ENCODE data around the gene KRTAP9-2.
"Not testable (repeated sequence)": the region's sequence is repeated elsewhere in the genome, so short reads cannot be mapped to it uniquely, and the experiment has no call there.

Gene KRTAP9-2, protein sequence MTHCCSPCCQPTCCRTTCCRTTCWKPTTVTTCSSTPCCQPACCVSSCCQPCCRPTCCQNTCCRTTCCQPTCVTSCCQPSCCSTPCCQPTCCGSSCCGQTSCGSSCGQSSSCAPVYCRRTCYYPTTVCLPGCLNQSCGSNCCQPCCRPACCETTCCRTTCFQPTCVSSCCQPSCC

DNA sequence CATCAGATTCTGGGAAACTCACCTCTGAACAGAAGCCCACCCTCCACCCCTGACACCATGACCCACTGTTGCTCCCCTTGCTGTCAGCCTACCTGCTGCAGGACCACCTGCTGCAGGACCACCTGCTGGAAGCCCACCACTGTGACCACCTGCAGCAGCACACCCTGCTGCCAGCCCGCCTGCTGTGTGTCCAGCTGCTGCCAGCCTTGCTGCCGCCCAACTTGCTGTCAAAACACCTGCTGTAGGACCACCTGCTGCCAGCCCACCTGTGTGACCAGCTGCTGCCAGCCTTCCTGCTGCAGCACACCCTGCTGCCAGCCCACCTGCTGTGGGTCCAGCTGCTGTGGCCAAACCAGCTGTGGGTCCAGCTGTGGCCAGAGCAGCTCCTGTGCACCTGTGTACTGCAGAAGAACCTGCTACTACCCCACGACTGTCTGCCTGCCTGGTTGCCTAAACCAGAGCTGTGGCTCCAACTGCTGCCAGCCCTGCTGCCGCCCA is at the start of gene KRTAP9-2:
KRTAP9-2 (plus strand) TSS at position 51 of the 498 bp plus-strand sequence; CDS start at position 58, 7 bp downstream.
- not testable (repeated sequence) for H3K9me3 ChIP-seq (ENCODE audit: low read length); H2AFZ ChIP-seq (ENCODE audit: low read depth, low read length); H3K36me3 ChIP-seq (ENCODE audit: insufficient read depth, low read length); H3K27me3 ChIP-seq (ENCODE audit: insufficient read depth, low read length); H3K4me1 ChIP-seq (ENCODE audit: insufficient read depth, low read length); H3K4me3 ChIP-seq (ENCODE audit: low read length)

DNA sequence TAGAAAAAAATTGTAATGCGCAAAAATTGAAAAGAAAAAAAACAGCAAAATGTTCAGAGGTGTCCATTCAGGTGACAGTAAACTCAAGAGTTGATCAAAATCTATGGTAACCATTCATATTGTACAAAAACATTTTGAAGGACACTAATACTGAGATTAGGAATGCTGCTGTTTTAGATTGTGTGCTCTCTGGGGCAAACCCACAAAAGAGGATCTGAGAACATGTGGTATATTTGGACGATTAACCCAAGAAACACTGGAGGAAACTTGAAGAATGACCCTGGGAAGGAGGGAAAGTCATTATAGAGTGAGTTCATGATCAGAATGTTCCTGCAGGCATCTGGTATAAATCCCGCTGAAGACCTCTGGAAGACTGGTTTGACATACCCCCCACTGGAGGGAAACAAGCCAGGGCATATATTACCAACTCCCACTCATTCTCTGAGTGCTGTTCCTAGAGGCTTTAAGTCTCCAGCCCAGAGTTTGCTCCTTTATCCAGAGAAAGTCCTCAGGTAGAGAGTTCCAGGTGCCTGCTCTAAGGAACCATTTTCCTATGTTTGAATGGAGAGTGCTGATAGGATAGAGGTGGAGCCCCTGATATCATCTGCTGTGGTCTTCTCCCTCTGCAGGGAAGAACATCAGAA is 49.6 kb upstream of the KRTAP9-2 start:
- H3K4me3 ChIP-seq (ENCODE audit: low read length): no peak overlapping the region
- H3K36me3 ChIP-seq (ENCODE audit: insufficient read depth, low read length): no peaks in the 10 kb centered on the region
- peaks cover 5% of the 10 kb centered on the region for H3K27me3 ChIP-seq (ENCODE audit: insufficient read depth, low read length)
- no peaks in the 10 kb centered on the region for H3K9me3 ChIP-seq (ENCODE audit: low read length)
- no peaks in the 10 kb centered on the region for H3K4me1 ChIP-seq (ENCODE audit: insufficient read depth, low read length)
- no peak overlapping the region for H2AFZ ChIP-seq (ENCODE audit: low read depth, low read length)

DNA sequence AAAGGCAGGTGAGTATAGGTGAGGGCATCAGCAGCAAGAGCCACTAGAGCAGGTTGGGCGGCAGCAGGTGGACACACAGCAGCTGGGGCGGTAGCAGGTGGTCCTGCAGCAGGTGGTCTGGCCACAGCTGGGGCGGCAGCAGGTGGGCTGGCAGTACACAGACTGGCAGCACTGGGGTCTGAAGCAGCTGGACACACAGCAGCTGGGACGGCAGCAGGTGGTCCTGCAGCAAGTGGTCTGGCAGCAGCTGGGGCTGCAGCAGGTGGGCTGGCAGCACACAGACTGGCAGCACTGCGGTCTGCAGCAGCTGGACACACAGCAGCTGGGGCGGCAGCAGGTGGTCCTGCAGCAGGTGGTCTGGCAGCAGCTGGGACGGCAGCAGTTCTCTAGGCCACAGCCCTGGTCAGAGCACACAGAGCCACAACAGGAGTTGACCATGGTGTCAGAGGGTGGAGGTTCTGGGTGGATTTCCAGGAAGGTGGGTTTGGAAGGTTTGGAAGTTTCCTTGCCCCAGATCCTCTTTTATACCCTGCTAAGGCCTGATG is 48.6 kb upstream of the KRTAP9-2 start, which contains the start of gene KRTAP4-2:
KRTAP4-2 (minus strand) TSS at position 495 of the 545 bp plus-strand sequence; CDS start at position 438, 57 bp downstream.
- Histone ChIP-seq H3K4me1 (ENCODE audit: insufficient read depth, low read length) (no peaks in the 10 kb centered on the region), H3K27me3 (ENCODE audit: insufficient read depth, low read length) (peaks cover 5% of the 10 kb centered on the region), H2AFZ (ENCODE audit: low read depth, low read length) (no peak within 1 kb of the TSS), H3K4me3 (ENCODE audit: low read length) (no peak within 1 kb of the TSS), H3K9me3 (ENCODE audit: low read length) (no peaks in the 10 kb centered on the region), H3K36me3 (ENCODE audit: insufficient read depth, low read length) (no peaks in the 10 kb centered on the region)

DNA sequence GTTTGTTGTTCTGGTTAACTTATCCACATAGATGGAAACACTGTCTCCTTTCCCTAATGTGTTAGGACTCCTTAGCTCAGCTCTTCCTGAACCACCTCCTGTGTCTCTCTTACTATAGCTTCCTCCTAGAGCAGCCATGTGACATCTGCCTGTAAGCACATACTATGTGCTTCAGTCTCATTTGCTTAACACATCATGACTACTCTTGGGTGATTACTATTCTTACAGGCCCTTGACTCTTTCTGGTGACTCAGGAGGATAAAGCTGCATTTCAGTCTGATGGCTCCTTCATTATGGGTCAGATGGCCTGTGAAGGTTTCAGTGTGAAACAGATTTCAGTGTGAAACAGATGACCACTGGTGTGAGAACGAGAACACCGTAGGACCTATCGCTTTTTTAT is 48.1 kb upstream of the KRTAP9-2 start:
- Histone ChIP-seq H2AFZ (ENCODE audit: low read depth, low read length) (no peak overlapping the region), H3K4me3 (ENCODE audit: low read length) (no peak overlapping the region), H3K36me3 (ENCODE audit: insufficient read depth, low read length) (no peaks in the 10 kb centered on the region), H3K4me1 (ENCODE audit: insufficient read depth, low read length) (no peaks in the 10 kb centered on the region), H3K27me3 (ENCODE audit: insufficient read depth, low read length) (peaks cover 5% of the 10 kb centered on the region), H3K9me3 (ENCODE audit: low read length) (no peaks in the 10 kb centered on the region)

DNA sequence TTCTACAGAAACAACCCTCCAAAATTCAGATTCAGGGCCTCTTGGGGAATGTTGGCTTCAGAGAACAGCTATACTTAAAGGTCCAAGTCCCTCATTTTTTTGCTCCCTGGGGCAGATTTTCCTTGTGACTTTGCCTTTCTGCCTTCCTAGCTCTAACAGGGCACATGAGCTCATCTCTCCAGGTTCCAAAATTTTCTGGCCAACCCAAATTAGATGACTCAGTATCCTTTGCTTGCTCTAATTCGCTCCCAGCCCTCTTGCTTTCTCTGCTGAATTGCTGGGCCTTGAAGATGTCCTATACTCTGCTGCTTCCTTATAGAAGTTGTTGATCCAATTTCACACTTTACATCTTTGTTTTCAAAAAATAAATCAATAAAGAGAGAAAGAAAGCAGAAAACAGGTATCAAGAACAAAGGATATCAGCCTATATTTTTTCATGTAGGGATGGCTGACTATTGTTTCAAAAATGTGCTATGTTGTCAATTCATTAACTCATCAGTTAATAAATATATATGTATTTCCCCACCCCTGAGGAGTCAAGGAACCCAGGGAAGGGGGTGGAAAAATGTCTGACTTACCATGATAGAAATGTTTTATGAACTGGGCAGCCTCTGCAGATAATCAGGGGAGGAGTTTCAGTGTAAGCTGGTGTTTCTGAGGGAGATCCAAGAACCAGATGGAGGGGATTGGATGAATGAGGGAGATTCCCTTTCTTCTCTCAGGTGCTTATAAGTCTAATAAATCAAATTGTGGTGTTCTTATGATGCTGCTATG is 47.4 kb upstream of the KRTAP9-2 start:
- Histone ChIP-seq H3K36me3 (ENCODE audit: insufficient read depth, low read length) (no peaks in the 10 kb centered on the region), H3K4me3 (ENCODE audit: low read length) (no peak overlapping the region), H2AFZ (ENCODE audit: low read depth, low read length) (no peak overlapping the region), H3K4me1 (ENCODE audit: insufficient read depth, low read length) (no peaks in the 10 kb centered on the region), H3K9me3 (ENCODE audit: low read length) (no peaks in the 10 kb centered on the region), H3K27me3 (ENCODE audit: insufficient read depth, low read length) (peaks cover 5% of the 10 kb centered on the region)

DNA sequence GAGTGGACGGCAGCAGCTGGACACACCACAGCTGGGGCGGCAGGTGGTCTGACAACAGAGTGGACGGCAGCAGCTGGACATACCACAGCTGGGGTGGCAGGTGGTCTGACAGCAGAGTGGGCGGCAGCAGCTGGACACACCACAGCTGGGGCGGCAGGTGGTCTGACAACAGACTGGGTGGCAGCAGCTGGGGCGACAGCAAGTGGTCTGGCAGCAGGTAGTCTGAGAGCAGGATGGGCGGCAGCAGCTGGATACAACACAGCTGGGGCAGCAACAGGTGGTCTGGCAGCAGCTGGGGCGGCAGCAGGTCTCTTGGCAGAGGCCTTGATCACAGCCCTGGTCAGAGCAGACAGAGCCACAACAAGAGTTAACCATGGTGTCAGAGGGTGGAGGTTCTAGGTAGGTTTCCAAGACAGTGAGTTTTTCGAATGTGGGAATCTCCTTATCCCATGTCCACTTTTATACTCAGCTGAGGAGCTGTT is 41.9 kb upstream of the KRTAP9-2 start, which contains the start of gene KRTAP4-1:
KRTAP4-1 (minus strand) TSS at position 432 of the 482 bp plus-strand sequence; CDS start at position 375, 57 bp downstream.
- H2AFZ ChIP-seq (ENCODE audit: low read depth, low read length): no peak within 1 kb of the TSS
- H3K9me3 ChIP-seq (ENCODE audit: low read length): no peaks in the 10 kb centered on the region
- H3K4me1 ChIP-seq (ENCODE audit: insufficient read depth, low read length): no peaks in the 10 kb centered on the region

DNA sequence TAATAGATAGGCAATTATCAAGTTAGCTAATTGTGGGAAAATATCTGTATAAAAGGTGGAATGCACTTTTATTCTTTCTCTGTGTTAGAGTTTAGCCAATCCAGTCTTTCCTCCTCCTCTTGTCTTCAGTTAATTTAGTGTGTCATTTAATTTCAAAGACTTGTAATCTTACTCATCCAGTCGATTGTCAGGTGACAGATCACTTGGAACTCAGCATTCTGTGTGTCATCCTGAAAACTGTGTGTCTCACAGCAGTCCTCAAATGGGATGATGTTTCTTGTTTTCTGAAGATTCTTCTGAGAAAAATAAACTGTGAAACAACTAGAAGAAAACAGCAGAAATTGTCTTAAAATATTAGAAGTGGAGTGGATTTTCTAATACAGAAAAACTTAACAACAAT is 41.4 kb upstream of the KRTAP9-2 start:
- no peaks in the 10 kb centered on the region for H3K27me3 ChIP-seq (ENCODE audit: insufficient read depth, low read length)
- H3K4me3 ChIP-seq (ENCODE audit: low read length): no peak overlapping the region
- no peak overlapping the region for H2AFZ ChIP-seq (ENCODE audit: low read depth, low read length)
- no peaks in the 10 kb centered on the region for H3K4me1 ChIP-seq (ENCODE audit: insufficient read depth, low read length)
- no peaks in the 10 kb centered on the region for H3K36me3 ChIP-seq (ENCODE audit: insufficient read depth, low read length)
- H3K9me3 ChIP-seq (ENCODE audit: low read length): no peaks in the 10 kb centered on the region

More for the DNA sequence above, 41.9 kb upstream of the KRTAP9-2 start, which contains the start of gene KRTAP4-1:
- Histone ChIP-seq H3K36me3 (ENCODE audit: insufficient read depth, low read length) (no peaks in the 10 kb centered on the region), H3K4me3 (ENCODE audit: low read length) (no peak within 1 kb of the TSS), H3K27me3 (ENCODE audit: insufficient read depth, low read length) (no peaks in the 10 kb centered on the region)

DNA sequence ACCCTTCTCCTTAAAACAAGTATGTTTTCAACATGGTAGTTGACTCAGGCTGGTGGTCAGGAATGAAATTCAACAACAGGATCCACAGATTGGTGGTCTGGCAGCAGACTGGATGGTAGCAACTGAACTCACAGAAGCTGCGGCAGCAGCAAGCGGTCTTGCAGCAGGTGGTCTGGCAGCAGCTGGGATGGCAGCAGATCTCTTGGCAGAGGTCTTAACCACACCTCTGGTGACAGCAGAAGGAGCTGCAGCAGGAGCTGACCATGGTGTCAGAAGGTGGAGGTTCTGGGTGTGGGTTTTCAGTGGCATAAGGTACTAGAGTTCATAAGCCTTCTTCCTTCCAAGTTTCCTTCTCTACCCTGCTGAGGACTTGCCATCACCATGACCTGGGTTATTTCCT is 39.6 kb upstream of the KRTAP9-2 start:
- Histone ChIP-seq H3K9me3 (ENCODE audit: low read length) (no peaks in the 10 kb centered on the region), H3K4me1 (ENCODE audit: insufficient read depth, low read length) (no peaks in the 10 kb centered on the region), H3K4me3 (ENCODE audit: low read length) (no peak overlapping the region), H3K27me3 (ENCODE audit: insufficient read depth, low read length) (no peaks in the 10 kb centered on the region), H2AFZ (ENCODE audit: low read depth, low read length) (no peak overlapping the region), H3K36me3 (ENCODE audit: insufficient read depth, low read length) (no peaks in the 10 kb centered on the region)

DNA sequence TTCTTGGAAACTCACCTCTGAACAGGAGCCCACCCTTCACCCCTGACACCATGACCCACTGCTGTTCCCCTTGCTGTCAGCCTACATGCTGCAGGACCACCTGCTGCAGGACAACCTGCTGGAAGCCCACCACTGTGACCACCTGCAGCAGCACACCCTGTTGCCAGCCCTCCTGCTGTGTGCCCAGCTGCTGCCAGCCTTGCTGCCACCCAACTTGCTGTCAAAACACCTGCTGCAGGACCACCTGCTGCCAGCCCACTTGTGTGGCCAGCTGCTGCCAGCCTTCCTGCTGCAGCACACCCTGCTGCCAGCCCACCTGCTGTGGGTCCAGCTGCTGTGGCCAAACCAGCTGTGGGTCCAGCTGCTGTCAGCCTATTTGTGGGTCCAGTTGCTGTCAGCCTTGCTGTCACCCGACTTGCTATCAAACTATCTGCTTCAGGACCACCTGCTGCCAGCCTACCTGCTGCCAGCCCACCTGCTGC is 36.6 kb upstream of the KRTAP9-2 start, which contains the start of gene KRTAP9-1:
KRTAP9-1 (plus strand) TSS at position 51 of the 482 bp plus-strand sequence; CDS start at position 51, 0 bp downstream.
- not testable (repeated sequence) for H3K4me1 ChIP-seq (ENCODE audit: insufficient read depth, low read length); H3K36me3 ChIP-seq (ENCODE audit: insufficient read depth, low read length); H3K4me3 ChIP-seq (ENCODE audit: low read length); H2AFZ ChIP-seq (ENCODE audit: low read depth, low read length); H3K27me3 ChIP-seq (ENCODE audit: insufficient read depth, low read length); H3K9me3 ChIP-seq (ENCODE audit: low read length)

DNA sequence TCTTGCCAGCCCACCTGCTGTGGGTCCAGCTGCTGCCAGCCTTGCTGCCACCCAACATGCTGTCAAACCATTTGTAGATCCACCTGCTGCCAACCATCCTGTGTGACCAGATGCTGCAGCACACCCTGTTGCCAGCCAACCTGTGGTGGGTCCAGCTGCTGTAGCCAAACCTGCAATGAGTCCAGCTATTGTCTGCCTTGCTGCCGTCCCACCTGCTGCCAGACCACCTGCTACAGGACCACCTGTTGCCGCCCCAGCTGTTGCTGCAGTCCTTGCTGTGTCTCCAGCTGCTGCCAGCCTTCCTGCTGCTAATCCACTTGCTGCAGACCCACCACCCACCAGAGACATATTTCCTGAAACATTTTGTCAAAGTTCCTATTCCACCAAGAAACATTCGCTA is 36.1 kb upstream of the KRTAP9-2 start:
- H3K36me3 ChIP-seq (ENCODE audit: insufficient read depth, low read length): no peaks in the 10 kb centered on the region
- H3K4me3 ChIP-seq (ENCODE audit: low read length): no peak overlapping the region
- H3K4me1 ChIP-seq (ENCODE audit: insufficient read depth, low read length): no peaks in the 10 kb centered on the region
- no peak overlapping the region for H2AFZ ChIP-seq (ENCODE audit: low read depth, low read length)
- H3K27me3 ChIP-seq (ENCODE audit: insufficient read depth, low read length): no peaks in the 10 kb centered on the region
- no peaks in the 10 kb centered on the region for H3K9me3 ChIP-seq (ENCODE audit: low read length)

DNA sequence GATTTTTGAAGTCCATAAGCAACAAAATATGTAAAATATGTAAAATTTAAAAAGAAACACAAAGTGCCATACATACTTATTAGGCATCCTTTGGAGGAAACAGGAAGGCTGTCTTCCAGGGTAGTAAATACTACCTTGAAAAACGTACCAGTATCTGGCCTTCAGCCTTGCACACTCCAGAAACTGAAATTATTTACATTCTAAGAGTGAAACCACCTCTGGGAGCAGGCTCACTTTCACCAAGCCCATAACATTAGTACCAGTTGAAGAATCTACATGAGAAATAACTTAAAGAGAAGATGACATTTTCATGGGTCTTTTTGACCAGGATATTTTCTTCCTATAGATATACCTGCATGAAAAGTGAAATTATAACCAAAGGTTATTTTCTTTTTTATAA is 30.4 kb upstream of the KRTAP9-2 start:
- no peak overlapping the region for H2AFZ ChIP-seq (ENCODE audit: low read depth, low read length)
- H3K9me3 ChIP-seq (ENCODE audit: low read length): no peaks in the 10 kb centered on the region
- H3K4me1 ChIP-seq (ENCODE audit: insufficient read depth, low read length): no peaks in the 10 kb centered on the region
- H3K4me3 ChIP-seq (ENCODE audit: low read length): no peak overlapping the region
- no peaks in the 10 kb centered on the region for H3K36me3 ChIP-seq (ENCODE audit: insufficient read depth, low read length)
- no peaks in the 10 kb centered on the region for H3K27me3 ChIP-seq (ENCODE audit: insufficient read depth, low read length)

DNA sequence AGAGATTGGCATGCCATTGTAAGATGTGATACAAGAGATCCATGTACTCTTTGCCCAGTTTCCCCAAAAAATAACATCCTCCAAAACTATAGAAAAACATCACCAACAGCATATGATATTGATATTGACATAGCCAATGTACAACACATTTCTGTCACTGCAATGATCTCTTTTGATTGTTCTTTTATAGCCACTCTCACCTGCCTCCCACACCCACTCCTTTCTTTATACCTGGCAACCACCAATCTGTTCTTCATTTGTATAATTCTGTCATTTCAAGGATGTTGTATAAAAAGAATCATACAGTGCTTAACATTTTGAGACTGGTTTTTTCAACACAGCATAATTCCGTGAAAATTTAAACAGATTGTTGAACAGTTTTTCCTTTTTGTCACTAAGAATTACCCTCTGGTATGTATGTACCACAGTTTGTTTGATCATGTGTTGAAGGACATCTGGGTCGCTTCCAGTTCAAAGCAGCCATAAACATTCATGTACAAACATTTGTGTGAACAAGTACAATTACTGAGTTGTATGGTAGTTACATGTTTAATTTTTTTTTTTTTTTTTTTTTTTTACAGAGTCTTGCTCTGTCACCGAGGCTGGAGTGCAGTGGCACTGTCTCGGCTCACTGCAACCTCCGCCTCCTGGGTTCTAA is 26.9 kb upstream of the KRTAP9-2 start:
- Histone ChIP-seq H3K9me3 (ENCODE audit: low read length) (no peaks in the 10 kb centered on the region), H3K4me3 (ENCODE audit: low read length) (no peak overlapping the region), H3K27me3 (ENCODE audit: insufficient read depth, low read length) (no peaks in the 10 kb centered on the region), H2AFZ (ENCODE audit: low read depth, low read length) (no peak overlapping the region), H3K36me3 (ENCODE audit: insufficient read depth, low read length) (no peaks in the 10 kb centered on the region), H3K4me1 (ENCODE audit: insufficient read depth, low read length) (no peaks in the 10 kb centered on the region)

Data from neuron (in vitro differentiated cells).